IPS-18a (cell line): ENCODE data around the gene CLIC5.

Experiments
- H3K27ac ChIP-seq: one replicate; pipeline ENCODE4 v1.5.1; 2013; ENCODE audit warnings: low read length
- H3K27me3 ChIP-seq: one replicate; pipeline ENCODE4 v1.6.1; 2013; ENCODE audit warnings: mild to moderate bottlenecking, low read length; ENCODE audit not compliant: control insufficient read depth, insufficient read depth
- H3K36me3 ChIP-seq: one replicate; pipeline ENCODE4 v1.6.1; 2013; ENCODE audit warnings: low read depth, low read length; ENCODE audit not compliant: control insufficient read depth
- H3K4me1 ChIP-seq: one replicate; pipeline ENCODE4 v1.6.1; 2013; ENCODE audit warnings: low read depth, low read length; ENCODE audit not compliant: control insufficient read depth
- H3K4me3 ChIP-seq: one replicate; pipeline ENCODE4 v1.5.1; 2013; ENCODE audit warnings: low read length
- H3K9ac ChIP-seq: one replicate; pipeline ENCODE4 v1.6.1; 2013; ENCODE audit warnings: mild to moderate bottlenecking, low read length, moderate library complexity
- H3K9me3 ChIP-seq: one replicate; pipeline ENCODE4 v1.6.1; 2013; ENCODE audit warnings: low read depth, low read length; ENCODE audit not compliant: control insufficient read depth

The CLIC5 gene

GRCh38 chr6:45959534-45960145 lies 56.0 kb downstream of the CLIC5 start:
- H3K4me1 ChIP-seq = peaks cover 16% of the 10 kb centered on the region
- no peaks in the 10 kb centered on the region for H3K9me3 ChIP-seq
- no peak overlapping the region for H3K9ac ChIP-seq
- no peak overlapping the region for H3K4me3 ChIP-seq
- H3K27ac ChIP-seq = no peak overlapping the region
- no peaks in the 10 kb centered on the region for H3K27me3 ChIP-seq
- no peaks in the 10 kb centered on the region for H3K36me3 ChIP-seq

DNA sequence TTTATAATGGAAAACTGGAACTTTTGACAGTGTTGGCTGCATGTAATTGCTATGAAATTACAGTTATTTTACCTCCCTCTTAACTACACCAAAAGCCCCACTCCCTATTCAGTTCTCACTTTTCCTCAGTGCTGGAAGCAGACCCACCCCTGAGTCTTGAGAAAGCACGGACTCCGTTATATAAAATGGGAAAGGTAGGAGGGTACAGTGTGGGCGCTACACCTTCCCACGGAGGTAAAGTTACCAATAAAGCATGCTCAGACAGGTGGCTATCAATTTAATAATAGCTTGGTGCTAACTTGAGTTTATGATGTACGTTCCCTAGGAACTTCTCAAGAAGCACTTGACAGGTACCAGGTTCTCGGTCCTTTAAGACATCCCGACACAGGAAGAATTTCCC lies 59.0 kb downstream of the CLIC5 start:
- Histone ChIP-seq H3K9ac (no peak overlapping the region), H3K27me3 (no peaks in the 10 kb centered on the region), H3K36me3 (no peaks in the 10 kb centered on the region), H3K9me3 (no peaks in the 10 kb centered on the region), H3K4me3 (no peak overlapping the region), H3K4me1 (peaks cover 16% of the 10 kb centered on the region), H3K27ac (no peak overlapping the region)

GRCh38 chr6:45956176-45956575 lies 59.5 kb downstream of the CLIC5 start:
- H3K36me3 ChIP-seq = no peaks in the 10 kb centered on the region
- H3K27me3 ChIP-seq = no peaks in the 10 kb centered on the region
- H3K27ac ChIP-seq = no peak overlapping the region
- no peak overlapping the region for H3K9ac ChIP-seq
- no peaks in the 10 kb centered on the region for H3K9me3 ChIP-seq
- peaks cover 16% of the 10 kb centered on the region for H3K4me1 ChIP-seq
- H3K4me3 ChIP-seq = no peak overlapping the region

- Histone ChIP-seq H3K4me3 (no peak overlapping the region), H3K9me3 (no peaks in the 10 kb centered on the region), H3K9ac (no peak overlapping the region), H3K36me3 (no peaks in the 10 kb centered on the region), H3K27me3 (no peaks in the 10 kb centered on the region), H3K4me1 (peaks cover 16% of the 10 kb centered on the region), H3K27ac (no peak overlapping the region)
Measured at GRCh38 chr6:45955597-45955996, 60.1 kb downstream of the CLIC5 start.

DNA sequence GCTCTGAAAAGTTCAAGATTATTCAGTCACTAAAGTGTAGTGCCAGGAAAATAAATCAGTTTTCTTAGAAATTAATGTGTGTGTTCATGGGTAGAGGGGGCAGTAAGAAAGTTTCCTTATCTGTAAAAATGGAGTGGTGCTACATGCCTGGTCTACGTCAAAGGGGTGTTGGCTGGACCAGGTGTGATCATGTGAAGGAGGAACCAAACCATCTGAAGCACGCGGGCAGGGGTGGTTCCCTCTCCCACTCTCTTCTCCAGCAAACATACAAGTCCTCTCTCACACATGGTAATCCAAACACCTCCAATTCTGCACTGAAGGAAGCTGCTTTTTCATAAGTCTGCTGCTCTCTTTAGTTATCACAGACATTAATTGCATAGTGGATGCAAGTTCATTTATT lies 63.1 kb downstream of the CLIC5 start:
- Histone ChIP-seq H3K9ac (no peak overlapping the region), H3K9me3 (no peaks in the 10 kb centered on the region), H3K4me1 (peaks cover 16% of the 10 kb centered on the region), H3K36me3 (no peaks in the 10 kb centered on the region), H3K4me3 (no peak overlapping the region), H3K27me3 (no peaks in the 10 kb centered on the region), H3K27ac (no peak overlapping the region)

- Histone ChIP-seq H3K4me3 (no peak overlapping the region), H3K27me3 (no peaks in the 10 kb centered on the region), H3K4me1 (peaks cover 16% of the 10 kb centered on the region), H3K9me3 (no peaks in the 10 kb centered on the region), H3K9ac (no peak overlapping the region), H3K27ac (no peak overlapping the region), H3K36me3 (no peaks in the 10 kb centered on the region)
Measured at GRCh38 chr6:45952168-45952529, 63.5 kb downstream of the CLIC5 start.

- Histone ChIP-seq H3K4me3 (no peak overlapping the region), H3K27ac (no peak overlapping the region), H3K9me3 (no peaks in the 10 kb centered on the region), H3K9ac (no peak overlapping the region), H3K4me1 (peaks cover 13% of the 10 kb centered on the region), H3K27me3 (no peaks in the 10 kb centered on the region), H3K36me3 (no peaks in the 10 kb centered on the region)
Measured at GRCh38 chr6:45951321-45952167, 64.1 kb downstream of the CLIC5 start.

- H3K36me3 ChIP-seq = no peaks in the 10 kb centered on the region
- no peak overlapping the region for H3K27ac ChIP-seq
- H3K4me3 ChIP-seq = no peak overlapping the region
- no peaks in the 10 kb centered on the region for H3K4me1 ChIP-seq
- no peaks in the 10 kb centered on the region for H3K27me3 ChIP-seq
- no peaks in the 10 kb centered on the region for H3K9me3 ChIP-seq
- H3K9ac ChIP-seq = no peak overlapping the region
Measured at GRCh38 chr6:45949256-45949655, 66.4 kb downstream of the CLIC5 start.

GRCh38 chr6:45947807-45948206 lies 67.9 kb downstream of the CLIC5 start:
- Histone ChIP-seq H3K4me1 (no peaks in the 10 kb centered on the region), H3K9ac (no peak overlapping the region), H3K9me3 (no peaks in the 10 kb centered on the region), H3K36me3 (no peaks in the 10 kb centered on the region), H3K27me3 (no peaks in the 10 kb centered on the region), H3K4me3 (no peak overlapping the region), H3K27ac (no peak overlapping the region)

- Histone ChIP-seq H3K36me3 (no peaks in the 10 kb centered on the region), H3K4me1 (no peaks in the 10 kb centered on the region), H3K27ac (no peak overlapping the region), H3K27me3 (no peaks in the 10 kb centered on the region), H3K9me3 (no peaks in the 10 kb centered on the region), H3K4me3 (no peak overlapping the region), H3K9ac (no peak overlapping the region)
Measured at GRCh38 chr6:45946887-45947286, 68.8 kb downstream of the CLIC5 start.

DNA sequence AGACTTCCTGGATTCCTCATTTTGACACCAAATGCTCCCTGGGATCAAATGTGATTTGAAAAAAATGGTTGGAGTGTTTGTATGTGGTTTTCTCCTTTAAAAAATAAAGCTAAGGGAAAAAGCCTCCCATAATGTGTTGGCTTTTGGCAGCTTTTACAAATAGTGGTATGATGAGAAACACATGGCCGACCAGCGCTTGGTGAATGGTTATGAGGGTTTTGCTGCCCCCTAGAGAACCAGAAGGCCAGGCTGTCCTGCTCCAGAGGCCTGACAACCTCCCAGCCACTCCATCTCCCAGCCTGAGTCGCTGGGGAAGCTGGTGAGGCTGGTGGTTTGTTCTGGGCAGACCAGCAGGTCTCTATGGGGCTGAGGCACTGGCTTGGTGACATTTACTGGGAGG lies 69.3 kb downstream of the CLIC5 start:
- Histone ChIP-seq H3K27ac (no peak overlapping the region), H3K27me3 (no peaks in the 10 kb centered on the region), H3K9me3 (no peaks in the 10 kb centered on the region)

GRCh38 chr6:45942953-45943352 lies 72.7 kb downstream of the CLIC5 start:
- no peaks in the 10 kb centered on the region for H3K36me3 ChIP-seq
- no peaks in the 10 kb centered on the region for H3K9me3 ChIP-seq
- no peak overlapping the region for H3K9ac ChIP-seq
- H3K4me1 ChIP-seq = no peaks in the 10 kb centered on the region
- H3K4me3 ChIP-seq = no peak overlapping the region
- no peak overlapping the region for H3K27ac ChIP-seq
- no peaks in the 10 kb centered on the region for H3K27me3 ChIP-seq

More for the DNA sequence above, 69.3 kb downstream of the CLIC5 start:
- no peaks in the 10 kb centered on the region for H3K36me3 ChIP-seq
- H3K9ac ChIP-seq = no peak overlapping the region
- no peaks in the 10 kb centered on the region for H3K4me1 ChIP-seq
- no peak overlapping the region for H3K4me3 ChIP-seq
